Posterior cingulate gyrus (tissue), 11 donors: ENCODE data around the gene GPT2.
A peak's percentile ranks its signal among the peaks of the same experiment; 100 is the strongest.
"Not testable (repeated sequence)": the region's sequence is repeated elsewhere in the genome, so short reads cannot be mapped to it uniquely, and the experiment has no call there.

Source experiments
- DNase-seq, 10 donors: peaks; one replicate each; pipeline versions ENCODE4 v3.0.0 to v3.0.0-alpha.2; 2020 to 2021; ENCODE audit warnings: mixed read lengths in 3 of 10
- intact Hi-C: fragments of 100-400 bp; cut with DNase I; formaldehyde crosslinking; loops from one replicate; pipeline ENCODE4 v1.15.1; 2023

The GPT2 gene

GRCh38 chr16:46918400-46918799 lies 34.2 kb downstream of the GPT2 start:
- DNase-seq, result no peak
- intact Hi-C loops, result no loop called here

GRCh38 chr16:46918905-46919792 lies 35.0 kb downstream of the GPT2 start:
- DNase-seq, result peak in 1 of 10 donors; percentile 31
- intact Hi-C loops, result no loop called here

GRCh38 chr16:46920402-46921068 lies 36.4 kb downstream of the GPT2 start:
- intact Hi-C loops, result no loop called here
- no peak for DNase-seq

- intact Hi-C loops, result no loop called here
- DNase-seq, result no peak
Observed at GRCh38 chr16:46922239-46922638, 38.1 kb downstream of the GPT2 start.

GRCh38 chr16:46923513-46924295 lies 39.5 kb downstream of the GPT2 start:
- intact Hi-C loops, result no loop called here
- peak in 1 of 10 donors; percentile 69 for DNase-seq

GRCh38 chr16:46924402-46924801 lies 40.2 kb downstream of the GPT2 start:
- intact Hi-C loops, result no loop called here
- DNase-seq, result no peak

GRCh38 chr16:46926470-46927225 lies 42.5 kb downstream of the GPT2 start:
- intact Hi-C loops, result no loop called here
- DNase-seq, result peak in 3 of 10 donors; percentile 7 to 70 (median 58)

GRCh38 chr16:46927273-46927672 lies 43.1 kb downstream of the GPT2 start:
- DNase-seq, result peak in 3 of 10 donors; percentile 51 to 78 (median 70)
- intact Hi-C loops, result no loop called here

GRCh38 chr16:46928811-46929210 lies 44.6 kb downstream of the GPT2 start:
- peak in 3 of 10 donors; percentile 52 to 81 (median 55) for DNase-seq
- intact Hi-C loops, result loop anchor here (1.0 kb wide), 2 partner anchors 21 to 75 kb away; no protein-coding TSS in a partner anchor

GRCh38 chr16:46929378-46930332 lies 45.5 kb downstream of the GPT2 start:
- DNase-seq, result peak; percentile 67 to 97 (median 86)
- intact Hi-C loops, result loop anchor here (1.0 kb wide), 2 partner anchors 21 to 75 kb away; no protein-coding TSS in a partner anchor

- intact Hi-C loops, result no loop called here
- peak in 2 of 10 donors; percentile 55 to 63 for DNase-seq
Observed at GRCh38 chr16:46930861-46931260, 46.7 kb downstream of the GPT2 start.

- DNase-seq, result no peak
- intact Hi-C loops, result no loop called here
Observed at GRCh38 chr16:46932802-46933201, 48.6 kb downstream of the GPT2 start.

- intact Hi-C loops, result no loop called here
- DNase-seq, result no peak
Observed at GRCh38 chr16:46937536-46937935, 53.4 kb downstream of the GPT2 start.

GRCh38 chr16:46944713-46945112 lies 60.6 kb downstream of the GPT2 start:
- intact Hi-C loops, result loop anchor here (5.0 kb wide), 1 partner anchor 1223 kb away; no protein-coding TSS in a partner anchor
- not testable (repeated sequence) for DNase-seq

- intact Hi-C loops, result loop anchor here (5.0 kb wide), 1 partner anchor 1219 kb away; no protein-coding TSS in a partner anchor
- DNase-seq, result no peak
Observed at GRCh38 chr16:46947900-46948547, 63.9 kb downstream of the GPT2 start.

GRCh38 chr16:46948548-46949166 lies 64.5 kb downstream of the GPT2 start:
- intact Hi-C loops, result loop anchor here (5.0 kb wide), 1 partner anchor 1219 kb away; no protein-coding TSS in a partner anchor
- DNase-seq, result no peak

GRCh38 chr16:46949241-46949892 lies 65.2 kb downstream of the GPT2 start:
- intact Hi-C loops, result loop anchor here (5.0 kb wide), 1 partner anchor 1218 kb away; no protein-coding TSS in a partner anchor

More at GRCh38 chr16:46949241-46949892, 65.2 kb downstream of the GPT2 start:
- DNase-seq, result no peak
